HG03108 (cell line): Measurements from ENCODE around the gene BPIFB3.

ENCODE experiments used
- ATAC-seq: cut with Tn5 transposase; IDR thresholded peaks from one replicate; pipeline ENCODE4 v1.9.1; 2021; ENCODE audit warnings: moderate library complexity; ENCODE audit not compliant: unreplicated experiment

Gene BPIFB3

GRCh38 chr20:33061658-33062028 is 7.9 kb downstream of the BPIFB3 start:
- ATAC-seq = no peak

- ATAC-seq = no peak
These were observed 8.6 kb downstream of the BPIFB3 start for GRCh38 chr20:33062105-33062824.

GRCh38 chr20:33062825-33063149 is 9.1 kb downstream of the BPIFB3 start:
- no peak for ATAC-seq

- no peak for ATAC-seq
These were observed 9.6 kb downstream of the BPIFB3 start for GRCh38 chr20:33063271-33063670.

GRCh38 chr20:33064572-33065287 is 11.0 kb downstream of the BPIFB3 start:
- ATAC-seq = no peak

GRCh38 chr20:33065785-33066184 is 12.1 kb downstream of the BPIFB3 start:
- no peak for ATAC-seq

GRCh38 chr20:33067806-33068205 is 14.1 kb downstream of the BPIFB3 start:
- no peak for ATAC-seq

GRCh38 chr20:33068251-33068939 is 14.7 kb downstream of the BPIFB3 start:
- no peak for ATAC-seq

GRCh38 chr20:33069673-33070072 is 16.0 kb downstream of the BPIFB3 start:
- ATAC-seq = no peak

GRCh38 chr20:33070111-33071053 is 16.7 kb downstream of the BPIFB3 start:
- no peak for ATAC-seq

GRCh38 chr20:33071198-33071597 is 17.5 kb downstream of the BPIFB3 start:
- ATAC-seq = no peak

- no peak for ATAC-seq
These were observed 18.7 kb downstream of the BPIFB3 start for GRCh38 chr20:33072362-33072761.

- ATAC-seq = no peak
These were observed 19.1 kb downstream of the BPIFB3 start for GRCh38 chr20:33072813-33073212.

- ATAC-seq = no peak
These were observed 21.0 kb downstream of the BPIFB3 start for GRCh38 chr20:33074675-33075074.

GRCh38 chr20:33075281-33075680 is 21.6 kb downstream of the BPIFB3 start:
- no peak for ATAC-seq

- no peak for ATAC-seq
These were observed 23.1 kb downstream of the BPIFB3 start for GRCh38 chr20:33076662-33077372.

- no peak for ATAC-seq
These were observed 25.6 kb downstream of the BPIFB3 start, which contains the start of gene BPIFB4 for GRCh38 chr20:33079259-33079658. BPIFB4 (plus strand) TSS chr20:33079643; CDS start chr20:33081527, 1,884 bp downstream.

- ATAC-seq = no peak
These were observed 27.9 kb downstream of the BPIFB3 start for GRCh38 chr20:33081411-33082154.

GRCh38 chr20:33082546-33082945 is 28.8 kb downstream of the BPIFB3 start:
- no peak for ATAC-seq
